Fibroblast of lung (primary cell): Measurements from ENCODE around the gene PTPMT1. TPM values are rescaled to one million over a fixed set of nuclear protein-coding genes. Genes with fewer than 3 reads are reported as not detected.

Experiments used
- DNase-seq, 2 donors: peaks; one replicate each; pipeline versions ENCODE4 v3.0.0 to v3.0.0-alpha.2; 2010; ENCODE audit warnings: low read depth in 2 of 2
- H2AFZ ChIP-seq: 2 replicates; pipeline ENCODE4 v1.5.1; 2012; ENCODE audit warnings: low read length, control low read depth, inconsistent platforms
- H3K27ac ChIP-seq: 2 replicates; pipeline ENCODE4 v1.5.1; 2011; ENCODE audit warnings: low read length, control low read depth; ENCODE audit not compliant: insufficient read depth
- H3K27me3 ChIP-seq: 2 replicates; pipeline ENCODE4 v1.5.1; 2011; ENCODE audit warnings: mild to moderate bottlenecking, low read length; ENCODE audit not compliant: control insufficient read depth, insufficient read depth
- H3K36me3 ChIP-seq: 2 replicates; pipeline ENCODE4 v1.5.1; 2011; ENCODE audit warnings: low read length; ENCODE audit not compliant: control insufficient read depth, insufficient read depth
- H3K4me1 ChIP-seq: 2 replicates; pipeline ENCODE4 v1.5.1; 2011; ENCODE audit warnings: low read length; ENCODE audit not compliant: control insufficient read depth, insufficient read depth; ENCODE audit errors: extremely low read depth
- H3K4me2 ChIP-seq: 2 replicates; pipeline ENCODE4 v1.5.1; 2011; ENCODE audit warnings: low read length, control low read depth; ENCODE audit not compliant: insufficient read depth; ENCODE audit errors: extremely low read depth
- H3K4me3 ChIP-seq, 4 experiments: fragments of 200-600 bp in 1 of 4; sonication (generic) in 1 of 4; replicated peaks in 1 of 4; 2 replicates each; pipeline ENCODE4 v1.5.1; 2011 to 2016; ENCODE audit warnings: low read length in 4 of 4, low read depth in 3 of 4, mild to moderate bottlenecking in 3 of 4, control low read depth in 2 of 4, inconsistent platforms in 1 of 4, mixed read lengths in 1 of 4; ENCODE audit not compliant: insufficient read depth in 1 of 4; ENCODE audit errors: control extremely low read depth in 1 of 4
- H3K79me2 ChIP-seq: 2 replicates; pipeline ENCODE4 v1.5.1; 2012; ENCODE audit warnings: mild to moderate bottlenecking, low read length, inconsistent platforms; ENCODE audit not compliant: control insufficient read depth, insufficient read depth
- H3K9ac ChIP-seq: 2 replicates; pipeline ENCODE4 v1.5.1; 2011; ENCODE audit warnings: mild to moderate bottlenecking, low read length, control low read depth; ENCODE audit not compliant: insufficient read depth
- H3K9me3 ChIP-seq: 2 replicates; pipeline ENCODE4 v1.5.1; 2012; ENCODE audit warnings: low read depth, low read length; ENCODE audit not compliant: control insufficient read depth, insufficient read depth
- H4K20me1 ChIP-seq: 2 replicates; pipeline ENCODE4 v1.5.1; 2011; ENCODE audit warnings: low read length; ENCODE audit not compliant: control insufficient read depth, insufficient read depth; ENCODE audit errors: extremely low read depth
- CTCF ChIP-seq, 2 donors: IDR thresholded peaks in 1 of 2; conservative IDR thresholded peaks in 1 of 2; 1 replicate in 1 of 2; 2 replicates in 1 of 2; pipeline ENCODE4 v1.5.1; 2011 to 2012; ENCODE audit warnings: low read length in 2 of 2, control low read depth in 1 of 2, inconsistent platforms in 1 of 2, low read depth in 1 of 2, mild to moderate bottlenecking in 1 of 2
- EZH2 ChIP-seq: IDR thresholded peaks from 2 replicates; pipeline ENCODE4 v1.5.1; 2012; ENCODE audit warnings: low read length, control low read depth, mild to moderate bottlenecking; ENCODE audit errors: missing control alignments
- polyA plus RNA-seq, 2 donors: library from polyadenylated mRNA; depleted of rRNA in 1 of 2; stranded (reverse) in 1 of 2; unstranded in 1 of 2; fragments of >200 nt; gene quantifications; 2 replicates each; pipeline ENCODE4 v1.2.1, GENCODE V29; 2011 to 2012; ENCODE audit warnings: missing spikeins in 1 of 2
- total RNA-seq: library from RNA; depleted of rRNA; stranded (reverse); fragments of >200 nt; gene quantifications from 2 replicates; pipeline ENCODE4 v1.2.1, GENCODE V29; 2014

The PTPMT1 gene
- total and polyA plus RNA-seq, 2 donors (not counting 1 experiment from before 2014, with no cell fraction given): 55.4 to 84.9 TPM

GRCh38 chr11:47516984-47517853 lies 48.2 kb upstream of the PTPMT1 start:
- H4K20me1 ChIP-seq: peaks cover 1% of the 10 kb centered on the region

GRCh38 chr11:47518212-47518964 lies 47.0 kb upstream of the PTPMT1 start:
- Histone ChIP-seq H4K20me1 (peaks cover 2% of the 10 kb centered on the region), H3K4me3 (no peak overlapping the region), H2AFZ (no peak overlapping the region), H3K79me2 (peaks cover 88% of the 10 kb centered on the region), H3K9ac (no peak overlapping the region), H3K9me3 (no peaks in the 10 kb centered on the region), H3K36me3 (no peaks in the 10 kb centered on the region), H3K4me1 (peaks cover 23% of the 10 kb centered on the region), H3K4me2 (peak overlapping the region; percentile 18), H3K27me3 (no peaks in the 10 kb centered on the region), H3K27ac (no peak overlapping the region)
- TF ChIP-seq CTCF (conservative IDR thresholded peaks at IDR 0.05 in 1 of 2, IDR thresholded peaks at IDR 0.05 in 1 of 2; ENCODE audit: low read depth in 1 of 2, low read length in 2 of 2): no peak
- no peak for TF ChIP-seq EZH2
- no peak for DNase-seq

More at GRCh38 chr11:47516984-47517853, 48.2 kb upstream of the PTPMT1 start:
- Histone ChIP-seq H3K9me3 (no peaks in the 10 kb centered on the region), H3K27ac (no peak overlapping the region), H3K4me3 (no peak overlapping the region), H3K4me2 (no peak overlapping the region), H3K4me1 (peaks cover 25% of the 10 kb centered on the region), H3K36me3 (no peaks in the 10 kb centered on the region), H3K27me3 (no peaks in the 10 kb centered on the region), H3K9ac (no peak overlapping the region), H3K79me2 (peaks cover 81% of the 10 kb centered on the region), H2AFZ (no peak overlapping the region)
- TF ChIP-seq CTCF (conservative IDR thresholded peaks at IDR 0.05 in 1 of 2, IDR thresholded peaks at IDR 0.05 in 1 of 2; ENCODE audit: low read depth in 1 of 2, low read length in 2 of 2) (no peak), EZH2 (no peak)
- no peak for DNase-seq
